GM23338 (cell line): ENCODE data around the gene SAMD8. TPM values are rescaled to one million over a fixed set of nuclear protein-coding genes. Genes with fewer than 3 reads are reported as not detected.

ENCODE experiments used
- ATAC-seq: fragments of 200-7000 bp; cut with Tn5 transposase; 3 replicates; pipeline ENCODE4 v1.9.1; 2020
- DNase-seq: peaks from one replicate; pipeline ENCODE4 v3.0.0-alpha.2; 2015; ENCODE audit warnings: low spot score
- H2AFZ ChIP-seq: fragments of 200-600 bp; sonication (generic); 2 replicates; pipeline ENCODE4 v1.8.0; 2016; ENCODE audit warnings: antibody characterized with exemption, mild to moderate bottlenecking, moderate library complexity
- H3F3A ChIP-seq: fragments of 200-600 bp; sonication (generic); replicated peaks from 2 replicates; pipeline ENCODE4 v1.8.0; 2017; ENCODE audit warnings: antibody characterized with exemption, mixed run types, low read depth
- H3K27ac ChIP-seq: fragments of 200-600 bp; sonication (generic); 2 replicates; pipeline ENCODE4 v1.6.1; 2016; ENCODE audit warnings: low read depth
- H3K27me3 ChIP-seq: fragments of 200-600 bp; sonication (generic); 2 replicates; pipeline ENCODE4 v1.8.0; 2016; ENCODE audit warnings: mild to moderate bottlenecking, mixed run types, moderate library complexity; ENCODE audit not compliant: insufficient read depth
- H3K36me3 ChIP-seq: fragments of 200-600 bp; sonication (generic); 2 replicates; pipeline ENCODE4 v1.8.0; 2016; ENCODE audit warnings: mild to moderate bottlenecking; ENCODE audit not compliant: insufficient read depth
- H3K4me1 ChIP-seq: fragments of 200-600 bp; sonication (generic); 2 replicates; pipeline ENCODE4 v1.8.0; 2016; ENCODE audit warnings: mild to moderate bottlenecking, moderate library complexity; ENCODE audit not compliant: insufficient read depth
- H3K4me2 ChIP-seq: fragments of 200-600 bp; sonication (generic); 2 replicates; pipeline ENCODE4 v1.7.1; 2017; ENCODE audit warnings: mixed run types
- H3K4me3 ChIP-seq: fragments of 200-600 bp; sonication (generic); 2 replicates; pipeline ENCODE4 v1.6.1; 2016; ENCODE audit warnings: mixed run types
- H3K79me2 ChIP-seq: fragments of 200-600 bp; sonication (generic); replicated peaks from 2 replicates; pipeline ENCODE4 v1.8.0; 2017; ENCODE audit warnings: mild to moderate bottlenecking; ENCODE audit not compliant: insufficient read depth
- H3K9me2 ChIP-seq: fragments of 200-600 bp; sonication (generic); 2 replicates; pipeline ENCODE4 v1.8.0; 2017; ENCODE audit not compliant: insufficient read depth
- H4K20me1 ChIP-seq: fragments of 200-600 bp; sonication (generic); replicated peaks from 2 replicates; pipeline ENCODE4 v1.8.0; 2017; ENCODE audit warnings: mild to moderate bottlenecking; ENCODE audit not compliant: insufficient read depth
- H3K27ac Mint-ChIP-seq: 2 replicates; pipeline ENCODE4 v1.8.0; 2020; ENCODE audit warnings: inconsistent platforms, mild to moderate bottlenecking, moderate library complexity, mixed read lengths
- H3K27me3 Mint-ChIP-seq: 3 replicates; pipeline ENCODE4 v1.8.0; 2022; ENCODE audit warnings: low read depth, mild to moderate bottlenecking, moderate library complexity, mixed read lengths, inconsistent platforms; ENCODE audit not compliant: insufficient read depth, poor library complexity
- H3K36me3 Mint-ChIP-seq: 3 replicates; pipeline ENCODE4 v1.8.0; 2021; ENCODE audit warnings: low read depth, mild to moderate bottlenecking, inconsistent platforms, moderate library complexity, mixed read lengths
- H3K4me1 Mint-ChIP-seq: 3 replicates; pipeline ENCODE4 v1.8.0; 2020; ENCODE audit warnings: mild to moderate bottlenecking, inconsistent platforms, mixed read lengths
- H3K4me3 Mint-ChIP-seq: 3 replicates; pipeline ENCODE4 v1.8.0; 2021; ENCODE audit warnings: moderate library complexity, mild to moderate bottlenecking, inconsistent platforms, mixed read lengths
- H3K9me3 Mint-ChIP-seq: 3 replicates; pipeline ENCODE4 v1.8.0; 2020; ENCODE audit warnings: moderate library complexity, mild to moderate bottlenecking, inconsistent platforms, mixed read lengths
- CREB1 ChIP-seq: fragments of 250-450 bp; sonication (Bioruptor Pico); IDR thresholded peaks from 2 replicates; pipeline ENCODE4 v1.5.0; 2020; ENCODE audit warnings: low read depth, mild to moderate bottlenecking, moderate library complexity
- EZH2 ChIP-seq: fragments of 200-600 bp; sonication (generic); IDR thresholded peaks from one replicate; pipeline ENCODE4 v1.8.0; 2017; ENCODE audit warnings: antibody characterized with exemption, mild to moderate bottlenecking, low read depth; ENCODE audit not compliant: unreplicated experiment
- EZH2phosphoT487 ChIP-seq: fragments of 200-600 bp; sonication (generic); IDR thresholded peaks from one replicate; pipeline ENCODE4 v1.8.1; 2018; ENCODE audit warnings: antibody characterized with exemption; ENCODE audit not compliant: unreplicated experiment
- JUNB ChIP-seq: IDR thresholded peaks from one replicate; pipeline ENCODE4 v1.6.1; 2016; ENCODE audit warnings: antibody characterized with exemption; ENCODE audit not compliant: unreplicated experiment
- NANOG ChIP-seq: IDR thresholded peaks from 2 replicates; pipeline ENCODE4 v1.6.1; 2016; ENCODE audit warnings: antibody characterized with exemption, borderline replicate concordance
- POLR2AphosphoS5 ChIP-seq: IDR thresholded peaks from 2 replicates; pipeline ENCODE4 v1.6.1; 2016; ENCODE audit warnings: antibody characterized with exemption, low read depth
- STAT1 ChIP-seq: IDR thresholded peaks from one replicate; pipeline ENCODE4 v1.6.1; 2016; ENCODE audit warnings: antibody characterized with exemption; ENCODE audit not compliant: unreplicated experiment
- ZNF114 ChIP-seq: fragments of 250-450 bp; sonication (Bioruptor Pico); IDR thresholded peaks from 2 replicates; pipeline ENCODE4 v1.5.0; 2020; ENCODE audit warnings: mild to moderate bottlenecking, moderate library complexity
- polyA plus RNA-seq: library from polyadenylated mRNA; unstranded; fragments of >200 nt; fragmentation: Nextera tagmentation; extraction: Ambion mirVana; gene quantifications from 2 replicates; pipeline ENCODE4 v1.2.1, GENCODE V29; 2016
- total RNA-seq: library from RNA; depleted of rRNA; stranded (reverse); fragments of >200 nt; shearing (Covaris generic); gene quantifications from 2 replicates; pipeline ENCODE4 v1.2.3, GENCODE V29; 2014
- TF ChIP-seq, protein P1 (sequence below): IDR thresholded peaks from one replicate; pipeline ENCODE4 v1.6.1; 2018; ENCODE audit warnings: antibody characterized with exemption; ENCODE audit not compliant: unreplicated experiment
- TF ChIP-seq, protein P2 (sequence below): IDR thresholded peaks from 2 replicates; pipeline ENCODE4 v1.6.1; 2016; ENCODE audit warnings: antibody characterized with exemption
- TF ChIP-seq, protein P3 (sequence below): fragments of 250-450 bp; sonication (Bioruptor Pico); IDR thresholded peaks from 2 replicates; pipeline ENCODE4 v1.5.0; 2020; ENCODE audit warnings: mild to moderate bottlenecking, moderate library complexity
- TF ChIP-seq, protein P4 (sequence below), 2 experiments: fragments of 200-600 bp in 1 of 2; sonication (generic) in 1 of 2; conservative IDR thresholded peaks; 2 replicates each; pipeline versions ENCODE4 v1.5.1 to v1.6.1; 2016 to 2017; ENCODE audit warnings: antibody characterized with exemption in 2 of 2, low read depth in 2 of 2, mild to moderate bottlenecking in 2 of 2, moderate library complexity in 1 of 2

Gene SAMD8
- total and polyA plus RNA-seq, 2 experiments from 2014 or later = 7.8 to 28.4 TPM

DNA sequence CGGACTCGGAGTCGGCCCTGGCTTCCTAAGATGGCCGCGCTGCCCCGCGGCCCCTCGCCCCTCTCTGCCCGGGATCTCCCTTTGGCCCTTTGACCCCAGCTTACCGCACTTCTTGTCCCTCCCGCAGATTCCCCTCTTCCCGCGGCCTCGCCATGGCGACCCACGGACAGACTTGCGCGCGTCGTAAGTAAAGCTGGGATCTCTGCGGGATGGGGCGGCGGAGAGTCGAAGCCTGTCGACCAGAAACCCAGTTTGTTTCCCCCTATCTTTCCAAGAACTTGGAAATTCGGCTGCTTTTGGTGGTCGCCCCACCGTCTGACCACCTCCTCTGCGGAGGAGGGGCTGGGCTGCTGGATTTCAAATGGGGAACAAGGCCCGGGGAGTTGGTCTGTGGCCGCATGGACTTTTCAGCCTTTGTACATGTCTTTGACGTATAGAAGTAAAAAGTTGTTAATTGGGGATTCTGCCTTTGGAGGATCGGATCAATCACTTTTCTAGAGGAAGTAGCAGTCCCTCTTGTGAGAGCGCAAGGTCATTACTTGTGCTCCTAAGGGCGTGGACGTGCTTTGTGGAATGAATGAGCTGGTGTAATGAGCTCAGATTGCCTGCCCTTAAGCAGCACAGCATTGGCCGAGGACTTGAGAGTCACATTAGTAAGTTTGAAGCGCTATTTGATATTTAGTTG lies 99.7 kb downstream of the SAMD8 start:
- TF ChIP-seq, protein P1, sequence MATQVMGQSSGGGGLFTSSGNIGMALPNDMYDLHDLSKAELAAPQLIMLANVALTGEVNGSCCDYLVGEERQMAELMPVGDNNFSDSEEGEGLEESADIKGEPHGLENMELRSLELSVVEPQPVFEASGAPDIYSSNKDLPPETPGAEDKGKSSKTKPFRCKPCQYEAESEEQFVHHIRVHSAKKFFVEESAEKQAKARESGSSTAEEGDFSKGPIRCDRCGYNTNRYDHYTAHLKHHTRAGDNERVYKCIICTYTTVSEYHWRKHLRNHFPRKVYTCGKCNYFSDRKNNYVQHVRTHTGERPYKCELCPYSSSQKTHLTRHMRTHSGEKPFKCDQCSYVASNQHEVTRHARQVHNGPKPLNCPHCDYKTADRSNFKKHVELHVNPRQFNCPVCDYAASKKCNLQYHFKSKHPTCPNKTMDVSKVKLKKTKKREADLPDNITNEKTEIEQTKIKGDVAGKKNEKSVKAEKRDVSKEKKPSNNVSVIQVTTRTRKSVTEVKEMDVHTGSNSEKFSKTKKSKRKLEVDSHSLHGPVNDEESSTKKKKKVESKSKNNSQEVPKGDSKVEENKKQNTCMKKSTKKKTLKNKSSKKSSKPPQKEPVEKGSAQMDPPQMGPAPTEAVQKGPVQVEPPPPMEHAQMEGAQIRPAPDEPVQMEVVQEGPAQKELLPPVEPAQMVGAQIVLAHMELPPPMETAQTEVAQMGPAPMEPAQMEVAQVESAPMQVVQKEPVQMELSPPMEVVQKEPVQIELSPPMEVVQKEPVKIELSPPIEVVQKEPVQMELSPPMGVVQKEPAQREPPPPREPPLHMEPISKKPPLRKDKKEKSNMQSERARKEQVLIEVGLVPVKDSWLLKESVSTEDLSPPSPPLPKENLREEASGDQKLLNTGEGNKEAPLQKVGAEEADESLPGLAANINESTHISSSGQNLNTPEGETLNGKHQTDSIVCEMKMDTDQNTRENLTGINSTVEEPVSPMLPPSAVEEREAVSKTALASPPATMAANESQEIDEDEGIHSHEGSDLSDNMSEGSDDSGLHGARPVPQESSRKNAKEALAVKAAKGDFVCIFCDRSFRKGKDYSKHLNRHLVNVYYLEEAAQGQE = no peak
- TF ChIP-seq, protein P2, sequence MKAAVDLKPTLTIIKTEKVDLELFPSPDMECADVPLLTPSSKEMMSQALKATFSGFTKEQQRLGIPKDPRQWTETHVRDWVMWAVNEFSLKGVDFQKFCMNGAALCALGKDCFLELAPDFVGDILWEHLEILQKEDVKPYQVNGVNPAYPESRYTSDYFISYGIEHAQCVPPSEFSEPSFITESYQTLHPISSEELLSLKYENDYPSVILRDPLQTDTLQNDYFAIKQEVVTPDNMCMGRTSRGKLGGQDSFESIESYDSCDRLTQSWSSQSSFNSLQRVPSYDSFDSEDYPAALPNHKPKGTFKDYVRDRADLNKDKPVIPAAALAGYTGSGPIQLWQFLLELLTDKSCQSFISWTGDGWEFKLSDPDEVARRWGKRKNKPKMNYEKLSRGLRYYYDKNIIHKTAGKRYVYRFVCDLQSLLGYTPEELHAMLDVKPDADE = no peak
- TF ChIP-seq ZNF114 (no peak), CREB1 (CRISPR knock-in tag) (no peak), JUNB (no peak), STAT1 (no peak), EZH2 (no peak), POLR2AphosphoS5 (no peak), EZH2phosphoT487 (no peak), NANOG (no peak)
- TF ChIP-seq, protein P3, sequence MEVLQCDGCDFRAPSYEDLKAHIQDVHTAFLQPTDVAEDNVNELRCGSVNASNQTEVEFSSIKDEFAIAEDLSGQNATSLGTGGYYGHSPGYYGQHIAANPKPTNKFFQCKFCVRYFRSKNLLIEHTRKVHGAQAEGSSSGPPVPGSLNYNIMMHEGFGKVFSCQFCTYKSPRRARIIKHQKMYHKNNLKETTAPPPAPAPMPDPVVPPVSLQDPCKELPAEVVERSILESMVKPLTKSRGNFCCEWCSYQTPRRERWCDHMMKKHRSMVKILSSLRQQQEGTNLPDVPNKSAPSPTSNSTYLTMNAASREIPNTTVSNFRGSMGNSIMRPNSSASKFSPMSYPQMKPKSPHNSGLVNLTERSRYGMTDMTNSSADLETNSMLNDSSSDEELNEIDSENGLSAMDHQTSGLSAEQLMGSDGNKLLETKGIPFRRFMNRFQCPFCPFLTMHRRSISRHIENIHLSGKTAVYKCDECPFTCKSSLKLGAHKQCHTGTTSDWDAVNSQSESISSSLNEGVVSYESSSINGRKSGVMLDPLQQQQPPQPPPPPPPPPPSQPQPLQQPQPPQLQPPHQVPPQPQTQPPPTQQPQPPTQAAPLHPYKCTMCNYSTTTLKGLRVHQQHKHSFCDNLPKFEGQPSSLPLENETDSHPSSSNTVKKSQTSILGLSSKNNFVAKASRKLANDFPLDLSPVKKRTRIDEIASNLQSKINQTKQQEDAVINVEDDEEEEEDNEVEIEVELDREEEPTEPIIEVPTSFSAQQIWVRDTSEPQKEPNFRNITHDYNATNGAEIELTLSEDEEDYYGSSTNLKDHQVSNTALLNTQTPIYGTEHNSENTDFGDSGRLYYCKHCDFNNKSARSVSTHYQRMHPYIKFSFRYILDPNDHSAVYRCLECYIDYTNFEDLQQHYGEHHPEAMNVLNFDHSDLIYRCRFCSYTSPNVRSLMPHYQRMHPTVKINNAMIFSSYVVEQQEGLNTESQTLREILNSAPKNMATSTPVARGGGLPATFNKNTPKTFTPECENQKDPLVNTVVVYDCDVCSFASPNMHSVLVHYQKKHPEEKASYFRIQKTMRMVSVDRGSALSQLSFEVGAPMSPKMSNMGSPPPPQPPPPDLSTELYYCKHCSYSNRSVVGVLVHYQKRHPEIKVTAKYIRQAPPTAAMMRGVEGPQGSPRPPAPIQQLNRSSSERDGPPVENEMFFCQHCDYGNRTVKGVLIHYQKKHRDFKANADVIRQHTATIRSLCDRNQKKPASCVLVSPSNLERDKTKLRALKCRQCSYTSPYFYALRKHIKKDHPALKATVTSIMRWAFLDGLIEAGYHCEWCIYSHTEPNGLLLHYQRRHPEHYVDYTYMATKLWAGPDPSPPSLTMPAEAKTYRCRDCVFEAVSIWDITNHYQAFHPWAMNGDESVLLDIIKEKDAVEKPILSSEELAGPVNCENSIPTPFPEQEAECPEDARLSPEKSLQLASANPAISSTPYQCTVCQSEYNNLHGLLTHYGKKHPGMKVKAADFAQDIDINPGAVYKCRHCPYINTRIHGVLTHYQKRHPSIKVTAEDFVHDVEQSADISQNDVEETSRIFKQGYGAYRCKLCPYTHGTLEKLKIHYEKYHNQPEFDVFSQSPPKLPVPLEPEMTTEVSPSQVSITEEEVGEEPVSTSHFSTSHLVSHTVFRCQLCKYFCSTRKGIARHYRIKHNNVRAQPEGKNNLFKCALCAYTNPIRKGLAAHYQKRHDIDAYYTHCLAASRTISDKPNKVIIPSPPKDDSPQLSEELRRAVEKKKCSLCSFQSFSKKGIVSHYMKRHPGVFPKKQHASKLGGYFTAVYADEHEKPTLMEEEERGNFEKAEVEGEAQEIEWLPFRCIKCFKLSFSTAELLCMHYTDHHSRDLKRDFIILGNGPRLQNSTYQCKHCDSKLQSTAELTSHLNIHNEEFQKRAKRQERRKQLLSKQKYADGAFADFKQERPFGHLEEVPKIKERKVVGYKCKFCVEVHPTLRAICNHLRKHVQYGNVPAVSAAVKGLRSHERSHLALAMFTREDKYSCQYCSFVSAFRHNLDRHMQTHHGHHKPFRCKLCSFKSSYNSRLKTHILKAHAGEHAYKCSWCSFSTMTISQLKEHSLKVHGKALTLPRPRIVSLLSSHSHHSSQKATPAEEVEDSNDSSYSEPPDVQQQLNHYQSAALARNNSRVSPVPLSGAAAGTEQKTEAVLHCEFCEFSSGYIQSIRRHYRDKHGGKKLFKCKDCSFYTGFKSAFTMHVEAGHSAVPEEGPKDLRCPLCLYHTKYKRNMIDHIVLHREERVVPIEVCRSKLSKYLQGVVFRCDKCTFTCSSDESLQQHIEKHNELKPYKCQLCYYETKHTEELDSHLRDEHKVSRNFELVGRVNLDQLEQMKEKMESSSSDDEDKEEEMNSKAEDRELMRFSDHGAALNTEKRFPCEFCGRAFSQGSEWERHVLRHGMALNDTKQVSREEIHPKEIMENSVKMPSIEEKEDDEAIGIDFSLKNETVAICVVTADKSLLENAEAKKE = no peak
- TF ChIP-seq, protein P4, sequence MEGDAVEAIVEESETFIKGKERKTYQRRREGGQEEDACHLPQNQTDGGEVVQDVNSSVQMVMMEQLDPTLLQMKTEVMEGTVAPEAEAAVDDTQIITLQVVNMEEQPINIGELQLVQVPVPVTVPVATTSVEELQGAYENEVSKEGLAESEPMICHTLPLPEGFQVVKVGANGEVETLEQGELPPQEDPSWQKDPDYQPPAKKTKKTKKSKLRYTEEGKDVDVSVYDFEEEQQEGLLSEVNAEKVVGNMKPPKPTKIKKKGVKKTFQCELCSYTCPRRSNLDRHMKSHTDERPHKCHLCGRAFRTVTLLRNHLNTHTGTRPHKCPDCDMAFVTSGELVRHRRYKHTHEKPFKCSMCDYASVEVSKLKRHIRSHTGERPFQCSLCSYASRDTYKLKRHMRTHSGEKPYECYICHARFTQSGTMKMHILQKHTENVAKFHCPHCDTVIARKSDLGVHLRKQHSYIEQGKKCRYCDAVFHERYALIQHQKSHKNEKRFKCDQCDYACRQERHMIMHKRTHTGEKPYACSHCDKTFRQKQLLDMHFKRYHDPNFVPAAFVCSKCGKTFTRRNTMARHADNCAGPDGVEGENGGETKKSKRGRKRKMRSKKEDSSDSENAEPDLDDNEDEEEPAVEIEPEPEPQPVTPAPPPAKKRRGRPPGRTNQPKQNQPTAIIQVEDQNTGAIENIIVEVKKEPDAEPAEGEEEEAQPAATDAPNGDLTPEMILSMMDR (conservative IDR thresholded peaks at IDR 0.05; ENCODE audit: low read depth in 2 of 2) = no peak
- peak overlapping the region; percentile 96 for H3K4me3 Mint-ChIP-seq
- peaks cover 6% of the 10 kb centered on the region for H3K4me1 ChIP-seq
- no peaks in the 10 kb centered on the region for H3K9me2 ChIP-seq
- 0 out of 2 replicates have a peak, but pooled peaks cover 8% of the 10 kb centered on the region for H3F3A ChIP-seq
- H3K9me3 Mint-ChIP-seq = no peaks in the 10 kb centered on the region
- H4K20me1 ChIP-seq = peaks cover 22% of the 10 kb centered on the region
- DNase-seq (peak; percentile 48), ATAC-seq (peak; percentile 9; the same call in 2 of the 3 replicates)
- no peaks in the 10 kb centered on the region for H3K27me3 ChIP-seq
- H3K27ac Mint-ChIP-seq = peak overlapping the region; percentile 98
- H3K27me3 Mint-ChIP-seq = peaks cover 6% of the 10 kb centered on the region
- H3K36me3 ChIP-seq = peaks cover 35% of the 10 kb centered on the region
- peaks cover 55% of the 10 kb centered on the region for H3K79me2 ChIP-seq
- H3K4me2 ChIP-seq = peak overlapping the region; percentile 82
- H3K36me3 Mint-ChIP-seq = peaks cover 50% of the 10 kb centered on the region
- H3K4me1 Mint-ChIP-seq = peaks cover 32% of the 10 kb centered on the region
- H3K4me3 ChIP-seq = peak overlapping the region; percentile 99
- peak overlapping the region; percentile 96 for H3K27ac ChIP-seq
- H2AFZ ChIP-seq = no peak overlapping the region; the same call in 1 of the 2 replicates
